ENCODE data around the gene MED25. TPM values are rescaled to one million over a fixed set of nuclear protein-coding genes. Genes with fewer than 3 reads are reported as not detected.
A peak's percentile ranks its signal among the peaks of the same experiment; 100 is the strongest.

Gene MED25
- polyA plus RNA-seq, 2 of the 4 experiments (the other 2 are of a cell fraction), result 20.4 to 40.1 TPM

DNA sequence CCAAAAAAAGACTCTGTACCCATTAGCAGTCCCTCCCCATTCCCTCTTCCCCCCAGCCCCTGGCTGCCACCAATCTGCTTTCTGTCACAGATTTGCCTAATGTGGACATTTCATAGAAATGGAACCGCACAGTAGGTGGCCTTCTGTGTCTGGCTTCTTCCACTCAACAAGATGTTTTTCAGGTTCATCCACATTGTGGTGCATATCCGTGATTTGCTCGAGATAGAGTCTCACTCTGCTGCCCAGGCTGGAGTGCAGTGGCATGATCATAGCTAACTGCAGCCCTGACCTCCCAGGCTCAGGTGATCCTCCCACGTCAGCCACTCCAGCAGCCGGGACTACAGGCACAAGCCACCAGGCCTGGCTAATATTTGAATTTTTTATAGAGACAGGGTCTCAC is 30.3 kb upstream of the MED25 start (continued):
- TF ChIP-seq, protein P1, sequence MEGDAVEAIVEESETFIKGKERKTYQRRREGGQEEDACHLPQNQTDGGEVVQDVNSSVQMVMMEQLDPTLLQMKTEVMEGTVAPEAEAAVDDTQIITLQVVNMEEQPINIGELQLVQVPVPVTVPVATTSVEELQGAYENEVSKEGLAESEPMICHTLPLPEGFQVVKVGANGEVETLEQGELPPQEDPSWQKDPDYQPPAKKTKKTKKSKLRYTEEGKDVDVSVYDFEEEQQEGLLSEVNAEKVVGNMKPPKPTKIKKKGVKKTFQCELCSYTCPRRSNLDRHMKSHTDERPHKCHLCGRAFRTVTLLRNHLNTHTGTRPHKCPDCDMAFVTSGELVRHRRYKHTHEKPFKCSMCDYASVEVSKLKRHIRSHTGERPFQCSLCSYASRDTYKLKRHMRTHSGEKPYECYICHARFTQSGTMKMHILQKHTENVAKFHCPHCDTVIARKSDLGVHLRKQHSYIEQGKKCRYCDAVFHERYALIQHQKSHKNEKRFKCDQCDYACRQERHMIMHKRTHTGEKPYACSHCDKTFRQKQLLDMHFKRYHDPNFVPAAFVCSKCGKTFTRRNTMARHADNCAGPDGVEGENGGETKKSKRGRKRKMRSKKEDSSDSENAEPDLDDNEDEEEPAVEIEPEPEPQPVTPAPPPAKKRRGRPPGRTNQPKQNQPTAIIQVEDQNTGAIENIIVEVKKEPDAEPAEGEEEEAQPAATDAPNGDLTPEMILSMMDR (IDR thresholded peaks at IDR 0.05), result no peak

DNA sequence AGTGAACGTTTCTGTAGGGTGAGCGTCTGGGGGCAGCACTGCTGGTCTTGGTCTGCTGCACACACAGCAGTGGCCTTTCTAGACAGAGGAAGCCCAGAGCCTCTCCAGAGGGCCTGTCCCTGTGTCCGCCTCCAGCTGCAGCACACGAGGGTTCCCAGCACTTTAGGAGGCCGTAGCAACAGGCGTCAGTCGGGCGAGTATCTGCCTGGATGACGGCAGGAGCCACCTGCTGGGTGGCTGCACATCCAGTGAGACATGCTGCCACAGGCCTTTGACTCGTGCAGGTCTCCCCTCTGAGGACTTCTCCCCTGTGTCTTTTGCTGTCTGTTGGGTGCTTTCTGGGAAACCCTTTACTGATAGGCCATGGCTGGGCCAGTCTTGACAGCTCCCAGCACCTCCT is 29.2 kb upstream of the MED25 start:
- TF ChIP-seq PHF8 (IDR thresholded peaks at IDR 0.05; ENCODE audit: borderline replicate concordance, low read depth) (no peak), EHMT2 (IDR thresholded peaks at IDR 0.05; ENCODE audit: low read depth) (no peak), FOXS1 (CRISPR knock-in tag; IDR thresholded peaks at IDR 0.05) (no peak), KDM5A (IDR thresholded peaks at IDR 0.05) (no peak), HDAC2 (IDR thresholded peaks at IDR 0.05) (no peak), MAFK (IDR thresholded peaks at IDR 0.05; ENCODE audit: partially characterized antibody) (no peak), JUNB (IDR thresholded peaks at IDR 0.05) (no peak), EP300 (IDR thresholded peaks at IDR 0.05) (no peak), CBX8 (IDR thresholded peaks at IDR 0.05) (no peak), ESRRA (IDR thresholded peaks at IDR 0.05; ENCODE audit: borderline replicate concordance, low read length) (no peak), MAZ (IDR thresholded peaks at IDR 0.05; ENCODE audit: borderline replicate concordance, low read depth, low read length) (no peak), BHLHE40 (IDR thresholded peaks at IDR 0.05; ENCODE audit: low read depth, low read length) (no peak)
- TF ChIP-seq, protein P2, sequence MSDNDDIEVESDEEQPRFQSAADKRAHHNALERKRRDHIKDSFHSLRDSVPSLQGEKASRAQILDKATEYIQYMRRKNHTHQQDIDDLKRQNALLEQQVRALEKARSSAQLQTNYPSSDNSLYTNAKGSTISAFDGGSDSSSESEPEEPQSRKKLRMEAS (IDR thresholded peaks at IDR 0.05), result no peak
- H3K4me2 ChIP-seq, result no peak overlapping the region
- no peak overlapping the region for H3K27ac ChIP-seq
- H3K4me3 ChIP-seq, result no peak overlapping the region
- ATAC-seq, result no peak
- POLR2A ChIA-PET, result interaction anchor here (0.7 kb wide), 1 partner anchor 993 kb away, joined by 7 read pairs; no protein-coding TSS in a partner anchor
- 86% methylated on average over 10 of the region's 10 CpGs for WGBS (ENCODE audit: missing lambda C conversion rate)
- FAIRE-seq, result no peak
- CTCF ChIA-PET, result interaction anchor here (1.3 kb wide), 1 partner anchor 7 kb away, joined by 4 read pairs; no protein-coding TSS in a partner anchor
- peaks cover 14% of the 10 kb centered on the region; the same call in 2 of the 3 replicates for H3K4me1 ChIP-seq
- H3K9me3 ChIP-seq, result no peaks in the 10 kb centered on the region
- DNase-seq (ENCODE audit: low read depth in 1 of 2, low spot score in 1 of 2), result no peak

DNA sequence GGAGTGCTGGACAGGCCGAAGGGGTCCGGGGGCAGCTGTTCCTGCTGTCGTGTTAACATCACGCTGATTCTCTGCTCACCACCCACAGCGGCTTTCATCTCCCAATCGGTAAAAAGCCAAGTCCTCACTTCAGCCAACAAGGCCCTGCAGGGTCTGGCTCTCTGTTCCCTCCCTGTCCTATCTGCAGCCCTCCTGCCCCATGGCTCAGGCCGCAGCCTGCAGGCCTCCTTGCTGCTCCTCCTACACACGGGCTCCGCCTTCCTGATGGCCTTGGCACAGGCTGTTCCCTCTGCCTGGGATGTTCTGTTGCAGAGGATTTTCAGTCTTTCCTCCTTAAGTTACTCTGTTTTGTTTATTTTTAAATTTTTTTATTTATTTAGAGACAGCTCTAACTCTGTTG is 27.2 kb upstream of the MED25 start:
- Histone ChIP-seq H3K9me3 (no peaks in the 10 kb centered on the region), H3K27ac (no peak overlapping the region; a peak in 1 of 6 replicates), H3K4me1 (peaks cover 14% of the 10 kb centered on the region; the same call in 2 of the 3 replicates), H3K4me2 (no peak overlapping the region), H3K4me3 (no peak overlapping the region)
- DNase-seq (ENCODE audit: low read depth in 1 of 2, low spot score in 1 of 2) (no peak), FAIRE-seq (no peak), ATAC-seq (peak in 1 of 2 experiments; percentile 38; a peak in 2 of 6 replicates)
- ChIA-PET POLR2A (no interaction called here), CTCF (interaction anchor here (1.0 kb wide), 1 partner anchor 220 kb away, joined by 3 read pairs; no protein-coding TSS in a partner anchor)
- WGBS (ENCODE audit: missing lambda C conversion rate), result 90% methylated on average over 9 of the region's 9 CpGs
- TF ChIP-seq RNF2 (IDR thresholded peaks at IDR 0.05; ENCODE audit: borderline replicate concordance, low read depth), result no peak
- TF ChIP-seq FOXS1 (CRISPR knock-in tag; IDR thresholded peaks at IDR 0.05), result no peak
- no peak for TF ChIP-seq NR3C1 (IDR thresholded peaks at IDR 0.05)
- no peak for TF ChIP-seq MYC (IDR thresholded peaks at IDR 0.05; ENCODE audit: borderline replicate concordance, low read length)
- TF ChIP-seq RARB (CRISPR knock-in tag; IDR thresholded peaks at IDR 0.05), result no peak
- TF ChIP-seq POLR2A (IDR thresholded peaks at IDR 0.05; ENCODE audit: low read length), result no peak
- TF ChIP-seq, protein P2 (IDR thresholded peaks at IDR 0.05), result no peak
- TF ChIP-seq FOSL2 (IDR thresholded peaks at IDR 0.05), result no peak
- no peak for TF ChIP-seq FOSL2 (CRISPR knock-in tag; IDR thresholded peaks at IDR 0.05)
- no peak for TF ChIP-seq ZSCAN20 (CRISPR knock-in tag; IDR thresholded peaks at IDR 0.05)
- TF ChIP-seq, protein P3, sequence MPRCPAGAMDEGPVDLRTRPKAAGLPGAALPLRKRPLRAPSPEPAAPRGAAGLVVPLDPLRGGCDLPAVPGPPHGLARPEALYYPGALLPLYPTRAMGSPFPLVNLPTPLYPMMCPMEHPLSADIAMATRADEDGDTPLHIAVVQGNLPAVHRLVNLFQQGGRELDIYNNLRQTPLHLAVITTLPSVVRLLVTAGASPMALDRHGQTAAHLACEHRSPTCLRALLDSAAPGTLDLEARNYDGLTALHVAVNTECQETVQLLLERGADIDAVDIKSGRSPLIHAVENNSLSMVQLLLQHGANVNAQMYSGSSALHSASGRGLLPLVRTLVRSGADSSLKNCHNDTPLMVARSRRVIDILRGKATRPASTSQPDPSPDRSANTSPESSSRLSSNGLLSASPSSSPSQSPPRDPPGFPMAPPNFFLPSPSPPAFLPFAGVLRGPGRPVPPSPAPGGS (IDR thresholded peaks at IDR 0.05), result no peak
- no peak for TF ChIP-seq HOXB5 (CRISPR knock-in tag; IDR thresholded peaks at IDR 0.05)
- TF ChIP-seq TFCP2L1 (CRISPR knock-in tag; IDR thresholded peaks at IDR 0.05), result no peak

Data from A549 (cell line).